Measurements from ENCODE around the gene LDHB.
"Not testable (repeated sequence)": the region's sequence is repeated elsewhere in the genome, so short reads cannot be mapped to it uniquely, and the experiment has no call there.

Gene LDHB

DNA sequence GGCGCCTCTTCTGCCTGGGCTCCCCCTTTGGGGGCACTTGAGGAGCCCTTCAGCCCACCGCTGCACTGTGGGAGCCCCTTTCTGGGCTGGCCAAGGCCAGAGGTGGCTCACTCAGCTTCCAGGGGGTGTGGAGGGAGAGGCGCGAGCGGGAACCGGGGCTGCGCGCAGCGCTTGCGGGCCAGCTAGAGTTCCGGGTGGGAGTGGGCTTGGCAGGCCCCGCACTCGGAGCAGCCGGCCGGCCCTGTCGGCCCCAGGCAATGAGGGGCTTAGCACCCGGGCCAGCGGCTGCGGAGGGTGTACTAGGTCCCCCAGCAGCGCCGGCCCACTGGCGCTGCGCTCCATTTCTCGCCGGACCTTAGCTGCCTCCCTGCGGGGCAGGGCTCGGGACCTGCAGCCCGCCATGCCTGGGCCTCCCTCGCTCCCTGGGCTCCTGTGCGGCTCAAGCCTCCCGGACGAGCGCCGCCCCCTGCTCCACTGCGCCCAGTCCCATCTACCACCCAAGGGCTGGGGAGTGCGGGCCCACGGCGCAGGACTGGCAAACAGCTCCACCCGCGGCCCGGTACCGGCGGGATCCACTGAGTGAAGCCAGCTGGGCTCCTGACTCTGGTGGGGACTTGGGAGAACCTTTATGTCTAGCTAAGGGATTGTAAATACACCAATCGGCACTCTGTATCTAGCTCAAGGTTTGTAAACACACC lies 3.9 kb upstream of the LDHB start:
- DNase-seq (ENCODE audit: low read depth): not testable (repeated sequence)

DNA sequence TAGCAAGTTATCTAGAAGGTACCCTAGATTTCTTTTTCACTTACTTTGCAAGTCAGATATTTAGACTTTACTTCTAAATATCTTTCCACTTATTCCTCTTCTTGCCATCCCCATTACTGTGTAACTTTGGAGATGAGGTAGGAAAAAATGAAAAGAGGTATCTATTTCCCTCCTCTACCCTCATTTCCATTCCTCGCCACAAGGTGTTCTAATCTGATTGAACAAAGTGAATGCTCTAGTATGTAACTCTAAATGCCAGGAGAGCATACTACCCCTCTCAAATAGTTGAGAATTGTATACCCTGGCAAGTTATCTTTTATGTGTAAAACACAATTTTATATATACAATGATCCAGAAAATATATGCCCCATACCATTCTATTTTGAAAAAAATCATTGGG lies 1.7 kb upstream of the LDHB start:
- DNase-seq (ENCODE audit: low read depth): no peak

DNA sequence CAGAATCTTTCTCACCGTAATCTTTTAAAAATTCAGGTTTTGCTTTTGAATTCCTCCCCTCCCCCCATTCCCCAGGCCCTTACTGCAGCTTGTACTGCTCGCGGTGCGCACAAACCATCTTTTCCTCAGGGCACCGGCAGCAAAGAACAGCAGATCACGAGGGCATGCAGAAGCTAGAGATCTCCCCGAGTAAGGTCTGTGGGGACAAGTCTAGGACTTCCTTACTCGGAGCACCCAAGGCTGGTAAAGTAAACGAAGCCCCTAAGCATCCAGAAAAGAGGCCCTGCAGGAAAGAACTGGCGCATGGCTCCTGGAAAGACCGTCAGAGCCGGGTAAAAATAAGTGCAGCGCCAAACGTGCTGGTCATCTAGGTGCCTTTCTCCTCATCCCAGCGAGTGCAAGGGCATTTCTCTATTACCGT lies 727 bp downstream of the LDHB start:
- no peak for DNase-seq (ENCODE audit: low read depth)

DNA sequence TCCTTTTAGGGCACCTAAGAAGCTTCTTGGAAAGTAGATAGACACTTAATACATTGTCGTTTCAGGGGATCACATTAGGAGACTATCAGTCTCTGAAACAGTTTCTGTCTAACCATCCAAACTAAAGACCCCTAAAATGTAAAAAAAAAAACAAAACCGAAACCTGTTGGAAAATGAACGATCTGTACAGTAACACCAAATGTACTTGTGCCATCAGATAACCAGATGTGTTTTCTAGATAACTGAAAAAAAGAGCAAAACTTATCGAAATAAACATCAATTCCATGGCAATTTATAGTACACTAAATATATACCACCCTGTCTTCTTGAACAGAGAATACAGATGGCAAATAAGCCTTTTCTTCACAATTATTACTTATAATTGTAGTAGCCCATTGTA lies 2.1 kb downstream of the LDHB start:
- DNase-seq (ENCODE audit: low read depth): no peak

DNA sequence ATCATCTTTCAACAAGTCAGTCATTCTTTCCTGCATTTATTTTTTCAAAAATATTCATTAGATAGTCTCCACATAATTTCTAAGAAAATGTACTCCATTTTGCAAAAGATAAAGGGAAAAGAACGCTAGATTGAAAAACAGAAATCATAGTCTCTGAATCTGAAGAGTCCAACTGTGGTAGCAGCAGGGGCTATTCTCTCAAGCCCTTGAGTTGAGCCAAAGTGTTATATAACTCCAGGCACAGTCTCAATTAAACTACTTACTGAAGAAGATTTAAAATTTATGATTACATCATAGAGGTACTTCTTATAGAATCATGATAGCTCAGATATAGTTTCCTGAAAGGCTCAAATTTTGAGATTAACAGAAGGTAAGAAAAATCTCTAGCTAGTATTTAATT lies 5.8 kb downstream of the LDHB start:
- DNase-seq (ENCODE audit: low read depth): no peak

DNA sequence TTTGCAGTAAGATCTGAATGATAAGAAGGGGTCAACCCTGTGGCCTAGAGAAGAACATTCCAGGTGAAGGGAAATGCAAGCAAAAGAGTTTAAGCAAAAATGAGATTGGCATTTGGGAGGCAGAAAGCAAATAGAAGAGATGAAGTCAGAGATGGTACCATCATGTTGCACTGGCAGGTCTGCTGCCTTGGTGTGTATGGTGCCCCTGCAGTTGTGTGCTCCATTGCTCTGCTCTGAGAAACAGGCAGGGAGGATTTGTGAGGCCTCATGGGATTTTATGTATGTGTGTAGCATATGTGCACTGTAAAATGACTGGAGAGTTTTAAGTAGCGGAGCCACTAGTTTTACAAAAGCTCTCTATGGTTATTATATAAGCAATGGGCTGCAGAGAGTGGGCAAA lies 6.6 kb downstream of the LDHB start:
- no peak for DNase-seq (ENCODE audit: low read depth)

DNA sequence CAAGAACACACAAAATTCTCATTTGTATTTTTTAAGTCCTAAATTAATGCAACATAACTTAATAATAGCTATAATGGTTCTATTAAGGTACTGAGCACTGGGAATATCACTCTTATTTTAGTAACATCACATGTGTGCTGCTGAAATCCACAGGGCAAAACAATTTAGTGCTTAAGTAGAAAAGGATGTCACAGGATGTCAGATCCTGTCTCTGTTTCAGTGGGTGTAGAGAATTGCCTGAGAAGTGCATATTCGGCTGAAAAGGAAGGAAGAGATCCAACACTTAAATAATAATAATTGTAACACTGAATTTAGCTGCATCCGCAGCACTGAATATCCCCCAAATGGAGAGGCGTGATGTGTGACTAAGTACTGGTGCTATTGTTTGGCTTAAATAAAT lies 8.6 kb downstream of the LDHB start:
- DNase-seq (ENCODE audit: low read depth): no peak

DNA sequence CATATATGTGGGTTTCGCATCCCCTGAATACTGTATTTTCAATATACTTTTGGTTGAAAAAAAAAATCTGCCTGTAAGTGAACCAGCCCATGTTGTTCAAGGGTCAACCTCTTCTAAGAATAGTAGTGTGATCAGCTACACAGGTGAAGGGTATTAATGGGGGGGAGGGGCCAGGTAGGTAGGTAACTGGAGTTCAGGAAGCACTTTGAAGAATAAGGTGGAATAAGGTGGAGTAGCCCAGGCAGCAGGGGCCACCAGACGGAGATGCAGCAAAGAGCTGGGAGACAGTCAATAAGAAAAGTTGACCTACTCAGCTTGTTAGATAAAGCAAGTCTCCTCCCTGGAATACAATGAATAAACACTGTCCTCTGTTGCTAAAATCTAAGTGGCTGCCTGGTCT lies 9.3 kb downstream of the LDHB start:
- no peak for DNase-seq (ENCODE audit: low read depth)

DNA sequence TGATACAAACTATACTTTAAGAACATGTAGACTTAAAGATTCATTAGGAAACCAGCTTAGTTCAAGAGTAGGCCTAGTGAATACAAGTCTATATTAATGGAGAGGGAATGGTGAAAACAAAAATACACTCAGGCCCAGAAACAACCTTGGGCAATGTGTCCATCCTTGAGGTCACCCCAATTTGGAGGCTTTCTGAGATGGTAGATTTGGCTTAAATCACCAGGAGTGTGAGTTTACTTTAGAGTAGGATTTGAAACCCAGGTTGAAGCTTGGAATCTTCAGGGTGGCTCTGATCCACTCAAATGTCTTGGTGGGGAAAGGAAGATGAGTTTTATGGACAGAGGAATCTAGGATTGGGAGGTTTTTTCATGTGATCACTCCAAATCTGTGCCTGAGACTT lies 10.5 kb downstream of the LDHB start:
- DNase-seq (ENCODE audit: low read depth): no peak

DNA sequence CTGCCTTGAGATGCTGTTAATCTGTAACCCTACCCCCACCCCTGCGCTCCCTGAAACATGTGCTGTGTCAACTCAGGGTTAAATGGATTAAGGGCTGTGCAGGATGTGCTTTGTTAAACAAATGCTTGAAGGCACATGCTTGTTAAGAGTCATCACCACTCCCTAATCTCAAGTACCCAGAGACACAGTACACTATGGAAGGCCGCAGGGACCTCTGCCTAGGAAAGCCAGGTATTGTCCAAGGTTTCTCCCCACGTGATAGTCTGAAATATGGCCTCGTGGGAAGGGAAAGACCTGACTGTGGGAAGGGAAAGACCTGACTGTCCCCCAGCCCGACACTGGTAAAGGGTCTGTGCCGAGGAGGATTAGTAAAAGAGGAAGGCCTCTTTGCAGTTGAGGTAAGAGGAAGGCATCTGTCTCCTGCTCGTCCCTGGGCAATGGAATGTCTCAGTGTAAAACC lies 12.6 kb downstream of the LDHB start:
- not testable (repeated sequence) for DNase-seq (ENCODE audit: low read depth)

DNA sequence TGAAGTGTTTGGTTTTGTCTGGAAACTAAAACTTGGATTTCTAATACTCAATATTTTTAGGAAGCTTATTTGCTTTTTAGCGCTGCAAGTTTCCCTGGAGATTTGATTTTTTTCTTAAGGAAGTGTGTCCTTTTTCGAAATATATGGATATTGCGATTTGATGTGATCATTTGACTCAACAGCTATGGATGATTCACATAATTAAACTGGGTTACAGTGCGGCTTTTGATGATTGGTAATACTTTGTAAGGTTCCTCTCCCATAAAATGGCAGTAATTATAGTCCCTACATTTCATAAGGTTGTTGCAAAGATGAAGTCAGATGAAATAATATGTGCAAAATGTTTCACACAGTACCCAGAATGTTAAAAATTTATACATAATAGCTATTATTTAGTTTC lies 13.1 kb downstream of the LDHB start:
- DNase-seq (ENCODE audit: low read depth): no peak

DNA sequence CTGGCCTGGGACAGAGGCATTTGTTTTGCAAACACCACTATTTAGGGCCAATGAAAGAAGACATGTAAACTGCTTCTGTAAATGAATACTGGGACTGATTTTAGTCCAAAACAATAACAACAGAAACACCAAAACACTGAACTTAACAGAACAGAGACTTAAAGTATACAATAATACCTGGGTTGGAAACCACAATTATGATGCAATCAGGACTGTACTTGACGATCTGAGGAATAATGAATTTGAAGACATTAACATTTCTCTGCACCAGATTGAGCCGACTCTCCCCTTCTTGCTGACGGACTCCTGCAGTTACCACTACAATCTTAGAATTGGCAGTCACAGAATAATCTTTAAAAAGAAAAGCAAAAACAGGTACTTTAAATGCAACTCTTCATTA lies 13.9 kb downstream of the LDHB start:
- DNase-seq (ENCODE audit: low read depth): no peak

DNA sequence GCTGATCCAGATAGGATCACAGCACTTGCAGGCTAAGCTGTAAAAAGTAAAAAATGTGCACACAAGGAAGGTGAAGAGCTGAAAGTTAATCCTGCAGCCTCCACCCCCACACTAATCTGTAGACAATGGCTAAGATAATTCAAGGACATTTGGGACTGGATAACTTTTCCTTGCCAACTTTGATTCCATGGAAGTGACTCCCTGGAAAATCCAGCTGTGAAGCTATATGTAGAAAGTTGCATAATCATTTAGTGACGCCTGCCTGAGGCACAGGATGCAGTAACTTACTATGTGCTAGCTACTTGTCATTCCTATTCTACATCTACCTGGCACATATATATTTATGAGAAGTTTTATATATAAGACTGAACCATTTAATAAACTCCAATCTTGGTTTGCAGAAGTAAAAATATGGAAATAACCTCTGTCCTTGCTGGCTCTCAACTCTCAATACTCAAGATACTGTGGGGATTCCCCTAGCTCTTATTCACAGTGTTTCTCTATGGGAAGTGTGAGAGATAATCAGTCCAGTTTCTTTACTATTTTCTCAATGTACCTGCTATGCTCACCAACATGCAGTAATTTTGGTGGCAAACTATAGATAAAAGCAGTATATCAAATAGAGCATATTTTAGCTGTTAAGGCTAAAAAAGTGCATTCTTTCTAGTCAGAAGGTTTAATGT lies 14.8 kb downstream of the LDHB start:
- DNase-seq (ENCODE audit: low read depth): no peak

DNA sequence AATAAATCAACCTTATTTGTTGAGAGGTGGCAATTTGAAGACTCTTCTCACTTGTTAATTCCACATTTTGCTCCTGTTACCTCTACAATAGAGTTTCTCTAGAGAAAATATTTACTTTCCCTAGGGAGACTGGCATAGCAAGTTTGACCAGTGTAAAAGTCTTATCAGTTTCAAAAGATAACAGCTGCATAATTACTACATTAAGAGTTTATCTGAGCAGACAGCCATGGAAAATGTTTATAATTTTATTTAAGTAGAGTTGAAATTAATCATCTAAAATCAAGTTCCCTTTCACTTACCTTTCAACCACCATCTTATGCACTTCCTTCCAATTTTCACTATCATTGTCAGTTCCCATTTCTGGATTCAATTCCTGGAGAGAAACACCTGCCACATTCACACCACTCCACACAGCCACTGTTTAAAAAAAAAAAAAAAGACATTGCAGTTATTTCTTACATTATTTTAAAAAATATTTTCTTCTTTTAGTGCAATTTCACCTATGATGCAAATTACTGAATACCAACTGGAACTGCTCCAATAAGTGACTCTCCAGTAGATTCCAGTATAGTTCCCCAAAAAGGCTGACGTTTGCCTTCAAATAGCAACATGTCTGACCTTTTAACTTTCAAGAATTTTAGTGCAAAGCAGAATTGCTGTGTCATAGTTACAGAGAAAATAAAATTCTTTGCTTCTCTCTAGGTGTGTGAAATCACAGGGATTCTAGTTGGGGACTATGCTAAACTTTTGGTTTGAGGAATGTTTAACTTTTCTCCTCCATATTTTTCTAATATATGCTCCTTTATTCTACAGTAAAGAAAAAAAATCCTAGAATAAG lies 19.4 kb downstream of the LDHB start:
- DNase-seq (ENCODE audit: low read depth): no peak

DNA sequence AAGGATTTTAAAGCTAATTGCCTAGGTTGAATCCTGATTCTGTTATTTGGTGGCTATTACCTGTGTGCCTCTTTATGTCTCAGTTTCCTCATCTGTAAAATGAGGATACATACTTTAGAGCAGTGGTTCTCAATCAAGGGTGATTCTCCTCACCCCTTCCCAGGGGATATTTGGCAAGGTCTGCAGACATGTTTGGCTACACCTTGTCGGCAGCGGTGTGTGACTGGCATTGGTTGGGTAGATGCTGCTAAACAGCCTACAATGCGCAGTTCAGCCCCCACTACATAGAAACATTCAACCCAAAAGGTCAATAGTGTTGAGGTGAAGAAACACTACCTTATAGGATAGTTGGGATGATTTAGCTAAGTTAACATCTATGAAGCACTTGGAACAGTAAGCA lies 23.4 kb downstream of the LDHB start:
- no peak for DNase-seq (ENCODE audit: low read depth)

DNA sequence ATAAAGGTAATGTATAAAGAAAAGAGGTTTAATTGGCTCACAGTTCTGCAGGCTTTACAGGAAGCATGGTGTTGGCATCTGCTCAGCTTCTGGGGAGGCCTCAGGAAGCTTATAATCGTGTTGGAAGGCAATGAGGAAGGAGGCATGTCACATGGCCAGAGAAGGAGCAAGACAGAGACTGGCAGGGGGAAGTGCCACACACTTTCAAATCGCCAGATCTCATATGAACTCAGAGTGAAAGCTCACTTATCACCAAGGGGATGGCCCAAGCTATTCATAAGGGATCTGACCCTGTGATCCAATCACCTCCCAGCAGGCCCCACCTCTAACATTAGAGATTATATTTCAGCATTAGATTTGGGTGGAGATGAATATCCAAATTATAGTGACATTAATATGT lies 26.3 kb downstream of the LDHB start:
- DNase-seq (ENCODE audit: low read depth): no peak

DNA sequence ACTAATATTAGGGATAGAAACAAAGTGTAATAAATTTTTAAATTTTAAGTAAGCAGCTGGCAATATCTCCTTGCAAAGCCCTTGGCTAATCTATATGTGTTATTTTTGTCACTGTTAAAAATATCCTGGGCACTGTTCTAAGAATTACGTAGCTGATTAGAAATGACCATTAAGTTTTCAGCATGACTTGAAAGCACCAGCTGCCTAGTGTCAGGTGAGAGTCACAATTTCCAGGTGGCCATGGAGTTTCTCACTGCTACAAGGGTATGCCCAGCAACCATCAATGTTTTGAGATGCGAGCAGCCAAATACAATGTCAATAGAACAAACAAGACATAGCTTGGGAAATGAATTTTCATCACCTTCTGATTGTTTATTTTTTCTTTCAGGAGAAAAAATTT lies 29.7 kb downstream of the LDHB start:
- no peak for DNase-seq (ENCODE audit: low read depth)

DNA sequence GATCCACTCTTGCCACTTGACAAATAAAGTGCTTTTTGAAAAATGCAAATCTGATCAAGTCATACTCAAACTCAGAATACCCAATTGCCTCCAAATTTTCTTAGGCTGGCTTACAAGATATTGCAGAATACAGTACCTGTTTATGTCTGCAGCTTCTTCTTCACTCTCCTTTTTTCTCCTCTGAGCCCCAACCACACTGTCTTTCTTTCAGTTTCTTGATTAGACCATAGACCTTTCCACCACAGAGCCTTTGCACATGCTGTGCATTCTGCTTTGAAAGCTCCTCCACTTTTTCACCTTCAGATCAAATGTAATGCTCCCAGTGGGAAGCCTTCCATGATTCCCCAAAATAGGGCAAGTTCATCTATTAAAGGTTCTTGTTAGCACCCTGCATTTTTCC lies 39.1 kb downstream of the LDHB start:
- DNase-seq (ENCODE audit: low read depth): no peak

DNA sequence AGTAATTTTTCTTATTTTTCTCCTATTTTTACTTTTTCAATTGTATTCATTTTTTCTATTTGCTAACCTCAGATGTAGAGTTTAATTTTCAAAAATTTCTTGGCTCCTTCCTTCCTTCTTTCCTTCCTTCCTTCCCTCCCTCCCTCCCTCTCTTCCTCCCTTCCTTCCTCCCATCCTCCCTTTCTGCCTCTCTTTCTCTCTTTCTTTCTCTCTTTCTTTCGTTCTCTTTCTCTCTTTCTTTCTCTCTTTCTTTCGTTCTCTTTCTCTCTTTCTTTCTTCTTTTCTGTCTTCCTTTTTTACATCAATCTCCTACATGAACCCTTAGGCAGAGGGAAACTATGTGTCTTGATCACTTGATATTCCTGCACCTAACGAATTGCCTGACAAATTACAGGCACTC lies 40.6 kb downstream of the LDHB start:
- no peak for DNase-seq (ENCODE audit: low read depth)

DNA sequence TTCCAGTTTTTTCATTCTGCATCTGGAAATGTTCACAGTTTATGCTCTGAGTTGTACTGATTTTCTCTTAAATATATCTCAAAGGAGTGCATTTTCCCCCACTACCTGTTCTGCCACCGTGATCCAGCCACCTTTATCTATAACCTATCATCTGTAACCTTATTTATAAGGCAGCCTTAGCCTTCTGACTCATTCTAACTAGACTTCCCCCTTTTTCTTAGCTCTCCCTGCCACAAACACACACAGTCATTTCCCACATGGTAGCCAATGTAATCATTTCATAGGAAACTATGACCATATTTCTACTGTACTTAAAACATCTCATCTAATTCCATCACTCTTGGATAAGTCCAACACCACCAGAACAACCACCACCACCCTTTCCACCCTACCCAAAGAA lies 42.2 kb downstream of the LDHB start:
- no peak for DNase-seq (ENCODE audit: low read depth)

DNA sequence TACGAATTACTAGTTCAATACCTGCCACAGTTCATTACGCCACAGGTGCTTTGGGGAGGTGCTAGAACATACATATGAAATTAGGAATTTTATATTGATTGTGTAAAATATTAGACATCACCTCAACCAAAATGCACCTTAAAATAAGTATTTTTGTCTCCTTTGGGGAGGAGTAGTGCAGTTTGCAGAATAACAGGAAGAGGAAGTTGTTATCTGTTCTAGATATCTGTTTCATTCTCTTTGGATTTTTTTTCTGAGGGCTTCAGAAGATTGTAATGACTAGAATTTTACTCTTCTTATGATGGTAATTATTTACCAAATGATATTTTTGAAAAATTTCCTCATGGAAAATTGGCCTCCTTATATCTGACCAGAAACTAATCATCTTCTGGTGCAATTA lies 43.1 kb downstream of the LDHB start:
- no peak for DNase-seq (ENCODE audit: low read depth)

DNA sequence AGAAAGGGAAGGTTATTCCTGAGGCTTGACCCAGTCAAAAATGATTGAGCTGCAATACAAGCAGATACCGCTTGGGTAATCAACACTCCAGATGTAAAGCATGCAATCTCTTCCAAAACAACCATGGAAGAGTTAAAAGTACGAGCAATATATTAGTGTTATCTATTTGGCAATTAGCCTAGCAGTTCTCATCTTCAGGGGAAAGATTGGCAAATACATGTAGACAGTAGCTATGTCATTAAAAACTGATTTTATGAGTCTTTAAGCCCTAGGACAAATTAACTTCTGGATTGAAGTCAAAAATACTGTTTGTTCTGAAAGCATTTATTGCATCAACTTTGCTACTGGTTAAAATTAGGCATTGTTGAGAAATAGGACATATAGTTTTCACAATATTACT lies 43.7 kb downstream of the LDHB start:
- DNase-seq (ENCODE audit: low read depth): no peak

DNA sequence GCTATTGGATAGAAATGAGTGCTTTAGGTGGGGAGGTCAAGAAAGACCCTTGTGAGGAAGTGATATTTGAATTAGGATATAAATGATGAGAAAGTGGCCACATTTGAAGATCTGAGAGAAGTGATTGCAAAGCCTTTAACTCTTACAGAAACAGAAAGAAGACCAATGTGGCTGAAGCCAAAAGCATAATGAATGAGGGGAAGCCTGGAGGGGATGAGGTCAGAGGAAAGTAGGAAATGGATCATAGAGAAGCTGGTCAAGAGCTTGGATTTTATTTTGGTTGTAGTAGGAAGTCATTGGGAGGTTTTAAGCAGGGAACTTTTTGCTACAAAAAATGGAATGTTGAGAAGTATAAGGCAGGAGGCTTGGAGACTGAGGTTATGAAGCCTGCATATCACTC lies 49.4 kb downstream of the LDHB start:
- DNase-seq (ENCODE audit: low read depth): no peak

Measured in GM04503 (cell line).